Neural cell (in vitro differentiated cells): ENCODE measurements around the gene CDC37L1. TPM values are rescaled to one million over a fixed set of nuclear protein-coding genes. Genes with fewer than 3 reads are reported as not detected.
"Not testable (repeated sequence)": the region's sequence is repeated elsewhere in the genome, so short reads cannot be mapped to it uniquely, and the experiment has no call there.

ENCODE experiments used
- H2AFZ ChIP-seq: fragments of 200-600, 300-800 bp; sonication (generic), shearing (Covaris generic); 2 replicates; pipeline ENCODE4 v1.6.0; 2014; ENCODE audit warnings: low read depth, mild to moderate bottlenecking, antibody characterized with exemption, low read length, moderate library complexity
- H3F3A ChIP-seq: fragments of 200-600 bp; shearing (Covaris generic); 2 replicates; pipeline ENCODE4 v1.6.1; 2016; ENCODE audit warnings: mild to moderate bottlenecking, moderate library complexity, mixed read lengths, antibody characterized with exemption, low read length; ENCODE audit not compliant: insufficient read depth, poor library complexity, severe bottlenecking
- H3K27ac ChIP-seq: fragments of 200-600, 300-800 bp; sonication (generic), shearing (Covaris generic); 2 replicates; pipeline ENCODE4 v1.5.1; 2014; ENCODE audit warnings: mild to moderate bottlenecking, low read length, moderate library complexity
- H3K27me3 ChIP-seq: fragments of 300-800, 200-600 bp; sonication (generic), shearing (Covaris generic); 2 replicates; pipeline ENCODE4 v1.6.0; 2014; ENCODE audit warnings: mild to moderate bottlenecking, low read depth, low read length, moderate library complexity; ENCODE audit not compliant: insufficient read depth
- H3K36me3 ChIP-seq: fragments of 300-800, 200-600 bp; sonication (generic), shearing (Covaris generic); 2 replicates; pipeline ENCODE4 v1.5.1; 2014; ENCODE audit warnings: mild to moderate bottlenecking, antibody characterized with exemption, low read length, moderate library complexity; ENCODE audit not compliant: insufficient read depth
- H3K4me2 ChIP-seq: fragments of 300-800, 200-600 bp; sonication (generic), shearing (Covaris generic); 2 replicates; pipeline ENCODE4 v1.6.0; 2014; ENCODE audit warnings: mild to moderate bottlenecking, low read length
- H3K4me3 ChIP-seq: fragments of 300-800, 200-600 bp; sonication (generic), shearing (Covaris generic); 2 replicates; pipeline ENCODE4 v1.5.1; 2014; ENCODE audit warnings: mild to moderate bottlenecking, low read length, moderate library complexity
- H3K79me2 ChIP-seq: fragments of 200-600 bp; shearing (Covaris generic); replicated peaks from 2 replicates; pipeline ENCODE4 v1.6.0; 2014; ENCODE audit warnings: mild to moderate bottlenecking, low read length, moderate library complexity; ENCODE audit not compliant: insufficient read depth
- H3K9ac ChIP-seq: fragments of 300-800, 200-600 bp; sonication (generic), shearing (Covaris generic); 2 replicates; pipeline ENCODE4 v1.6.1; 2016; ENCODE audit warnings: mild to moderate bottlenecking, low read length, mixed read lengths
- H3K9me2 ChIP-seq: fragments of 200-600 bp; shearing (Covaris generic); 2 replicates; pipeline ENCODE4 v1.6.1; 2016; ENCODE audit warnings: mild to moderate bottlenecking, low read length, mixed read lengths; ENCODE audit not compliant: insufficient read depth
- H3K9me3 ChIP-seq: fragments of 200-600, 300-800 bp; sonication (generic), shearing (Covaris generic); 2 replicates; pipeline ENCODE4 v1.6.1; 2016; ENCODE audit warnings: mild to moderate bottlenecking, mixed run types, low read length, moderate library complexity, mixed read lengths
- H4K20me1 ChIP-seq: fragments of 200-600 bp; shearing (Covaris generic); 2 replicates; pipeline ENCODE4 v1.6.1; 2016; ENCODE audit warnings: mild to moderate bottlenecking, mixed run types; ENCODE audit not compliant: insufficient read depth
- CTCF ChIP-seq: fragments of 450-650 bp; IDR thresholded peaks from 2 replicates; pipeline ENCODE4 v1.5.1; 2014; ENCODE audit warnings: antibody characterized with exemption, mild to moderate bottlenecking, moderate library complexity; ENCODE audit not compliant: poor library complexity, severe bottlenecking
- EZH2 ChIP-seq: fragments of 200-600, 300-800 bp; shearing (Covaris generic), sonication (generic); IDR thresholded peaks from 2 replicates; pipeline ENCODE4 v1.6.1; 2014; ENCODE audit warnings: antibody characterized with exemption, low read length, borderline replicate concordance, mild to moderate bottlenecking; ENCODE audit not compliant: insufficient read depth, poor library complexity, severe bottlenecking
- MXI1 ChIP-seq: fragments of 450-650 bp; conservative IDR thresholded peaks from 2 replicates; pipeline ENCODE4 v1.6.1; 2014; ENCODE audit warnings: antibody characterized with exemption, mild to moderate bottlenecking; ENCODE audit not compliant: poor library complexity, severe bottlenecking
- POLR2AphosphoS5 ChIP-seq: IDR thresholded peaks from 2 replicates; pipeline ENCODE4 v1.6.1; 2012
- RAD21 ChIP-seq: fragments of 450-650 bp; conservative IDR thresholded peaks from 2 replicates; pipeline ENCODE4 v1.6.1; 2014; ENCODE audit warnings: antibody characterized with exemption, mild to moderate bottlenecking, moderate library complexity
- SMC3 ChIP-seq: fragments of 450-650 bp; conservative IDR thresholded peaks from 2 replicates; pipeline ENCODE4 v1.6.1; 2014; ENCODE audit warnings: antibody characterized with exemption, mild to moderate bottlenecking, moderate library complexity; ENCODE audit not compliant: poor library complexity
- TAF1 ChIP-seq: IDR thresholded peaks from 2 replicates; pipeline ENCODE4 v1.6.1; 2012; ENCODE audit warnings: low read depth
- polyA plus RNA-seq: library from polyadenylated mRNA; depleted of rRNA; stranded (reverse); fragments of >200 nt; gene quantifications from 2 replicates; pipeline ENCODE4 v1.2.3, GENCODE V29; 2014
- TF ChIP-seq, protein P1 (sequence below): IDR thresholded peaks from 2 replicates; pipeline ENCODE4 v1.6.1; 2012; ENCODE audit warnings: borderline replicate concordance

Gene CDC37L1
- polyA plus RNA-seq, 1 donor from 2014 or later: 34.7 TPM

DNA sequence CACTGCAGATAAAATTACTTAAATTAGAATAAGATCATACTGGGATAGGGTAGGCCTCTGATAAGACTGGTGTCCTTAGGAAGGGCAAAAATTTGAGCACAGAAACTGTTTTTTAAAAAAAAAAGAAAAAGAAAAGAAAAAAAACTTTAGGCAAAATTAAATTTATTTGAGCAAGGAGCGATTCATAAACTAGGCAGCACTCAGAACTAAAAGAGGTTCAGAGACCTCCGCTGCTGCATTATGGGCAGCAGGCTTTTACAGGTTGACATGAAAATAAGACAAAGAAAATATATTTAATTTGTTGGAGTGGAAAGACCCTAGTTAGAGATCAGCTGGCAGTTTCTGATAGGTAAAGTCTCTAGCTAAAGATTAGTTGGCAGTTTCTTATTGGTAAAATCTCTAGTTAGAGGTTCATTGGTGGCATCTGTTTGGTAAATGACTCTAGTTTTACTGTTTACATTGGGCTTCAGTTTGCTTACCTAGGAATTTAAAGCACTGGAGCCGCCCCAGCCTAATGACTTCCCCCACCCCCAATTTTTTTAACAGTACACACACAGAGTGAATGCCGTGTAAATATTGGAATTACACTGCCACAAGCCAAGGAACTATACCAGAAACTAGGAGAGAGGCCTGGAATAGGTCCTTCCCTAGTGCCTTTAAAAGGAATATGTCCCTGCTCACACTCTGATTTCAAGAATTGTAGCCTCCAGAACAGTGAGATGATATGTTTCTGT is 21.8 kb upstream of the CDC37L1 start:
- no peaks in the 10 kb centered on the region for H3K27me3 ChIP-seq
- H3F3A ChIP-seq: no peaks in the 10 kb centered on the region
- no peaks in the 10 kb centered on the region for H3K9me2 ChIP-seq
- no peak overlapping the region for H3K4me3 ChIP-seq
- no peaks in the 10 kb centered on the region for H3K79me2 ChIP-seq
- H3K9me3 ChIP-seq: no peaks in the 10 kb centered on the region
- no peaks in the 10 kb centered on the region for H4K20me1 ChIP-seq
- H2AFZ ChIP-seq: no peak overlapping the region
- no peak overlapping the region for H3K9ac ChIP-seq
- no peak overlapping the region for H3K27ac ChIP-seq
- H3K36me3 ChIP-seq: no peaks in the 10 kb centered on the region
- TF ChIP-seq MXI1 (no peak), RAD21 (no peak), CTCF (no peak), EZH2 (no peak), TAF1 (no peak), SMC3 (no peak)
- TF ChIP-seq, protein P1, sequence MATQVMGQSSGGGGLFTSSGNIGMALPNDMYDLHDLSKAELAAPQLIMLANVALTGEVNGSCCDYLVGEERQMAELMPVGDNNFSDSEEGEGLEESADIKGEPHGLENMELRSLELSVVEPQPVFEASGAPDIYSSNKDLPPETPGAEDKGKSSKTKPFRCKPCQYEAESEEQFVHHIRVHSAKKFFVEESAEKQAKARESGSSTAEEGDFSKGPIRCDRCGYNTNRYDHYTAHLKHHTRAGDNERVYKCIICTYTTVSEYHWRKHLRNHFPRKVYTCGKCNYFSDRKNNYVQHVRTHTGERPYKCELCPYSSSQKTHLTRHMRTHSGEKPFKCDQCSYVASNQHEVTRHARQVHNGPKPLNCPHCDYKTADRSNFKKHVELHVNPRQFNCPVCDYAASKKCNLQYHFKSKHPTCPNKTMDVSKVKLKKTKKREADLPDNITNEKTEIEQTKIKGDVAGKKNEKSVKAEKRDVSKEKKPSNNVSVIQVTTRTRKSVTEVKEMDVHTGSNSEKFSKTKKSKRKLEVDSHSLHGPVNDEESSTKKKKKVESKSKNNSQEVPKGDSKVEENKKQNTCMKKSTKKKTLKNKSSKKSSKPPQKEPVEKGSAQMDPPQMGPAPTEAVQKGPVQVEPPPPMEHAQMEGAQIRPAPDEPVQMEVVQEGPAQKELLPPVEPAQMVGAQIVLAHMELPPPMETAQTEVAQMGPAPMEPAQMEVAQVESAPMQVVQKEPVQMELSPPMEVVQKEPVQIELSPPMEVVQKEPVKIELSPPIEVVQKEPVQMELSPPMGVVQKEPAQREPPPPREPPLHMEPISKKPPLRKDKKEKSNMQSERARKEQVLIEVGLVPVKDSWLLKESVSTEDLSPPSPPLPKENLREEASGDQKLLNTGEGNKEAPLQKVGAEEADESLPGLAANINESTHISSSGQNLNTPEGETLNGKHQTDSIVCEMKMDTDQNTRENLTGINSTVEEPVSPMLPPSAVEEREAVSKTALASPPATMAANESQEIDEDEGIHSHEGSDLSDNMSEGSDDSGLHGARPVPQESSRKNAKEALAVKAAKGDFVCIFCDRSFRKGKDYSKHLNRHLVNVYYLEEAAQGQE: no peak
- H3K4me2 ChIP-seq: no peak overlapping the region

- not testable (repeated sequence) for H3K36me3 ChIP-seq, H3K79me2 ChIP-seq, H3K9me2 ChIP-seq, H3K9me3 ChIP-seq, H4K20me1 ChIP-seq, H3K4me2 ChIP-seq, H2AFZ ChIP-seq, H3K27me3 ChIP-seq, H3F3A ChIP-seq, H3K4me3 ChIP-seq, H3K9ac ChIP-seq, H3K27ac ChIP-seq
These were observed 18.7 kb upstream of the CDC37L1 start for GRCh38 chr9:4660665-4661064.

DNA sequence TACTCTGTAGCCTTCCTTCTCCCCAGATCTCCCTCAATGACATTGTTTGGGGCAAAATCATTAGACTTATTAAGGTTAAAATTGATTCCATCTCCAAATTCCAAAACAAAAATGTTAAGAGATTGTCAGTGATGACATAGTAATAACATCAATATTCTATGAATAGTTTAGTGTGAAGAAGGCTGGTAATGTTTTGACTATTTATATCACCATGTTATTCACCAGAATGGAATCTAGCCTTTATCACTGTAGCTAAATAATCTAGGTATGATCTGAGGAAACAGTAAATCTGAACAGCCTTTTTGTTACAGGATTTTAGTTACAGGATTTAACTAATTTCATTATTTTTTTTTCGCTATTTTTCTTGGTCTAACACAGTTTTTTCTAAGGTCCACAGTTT is 18.2 kb upstream of the CDC37L1 start:
- Histone ChIP-seq H3K9me2 (no peaks in the 10 kb centered on the region), H2AFZ (no peak overlapping the region), H3F3A (no peaks in the 10 kb centered on the region), H3K27me3 (no peaks in the 10 kb centered on the region), H3K79me2 (no peaks in the 10 kb centered on the region), H3K27ac (no peak overlapping the region), H3K4me3 (peak overlapping the region; percentile 98), H3K36me3 (no peaks in the 10 kb centered on the region), H3K9ac (no peak overlapping the region), H3K9me3 (no peaks in the 10 kb centered on the region), H3K4me2 (peak overlapping the region; percentile 66), H4K20me1 (no peaks in the 10 kb centered on the region)
- TF ChIP-seq EZH2: no peak
- no peak for TF ChIP-seq POLR2AphosphoS5
